IMR-90 (cell line): ENCODE measurements around the gene P3H1. TPM values are rescaled to one million over a fixed set of nuclear protein-coding genes. Genes with fewer than 3 reads are reported as not detected.

ENCODE experiments used
- ATAC-seq: fragments of 200-7000 bp; cut with Tn5 transposase; 2 replicates; pipeline ENCODE4 v1.9.1; 2020; ENCODE audit warnings: low read depth, mild to moderate bottlenecking, moderate library complexity
- BruUV-seq: library from RNA; stranded (reverse); fragments of 400-500 nt; replicated peaks from 2 replicates; lab custom pipeline; 2021; lab: Mats Ljungman, UMichigan
- CTCF ChIA-PET: fragments of 300-600 bp; formaldehyde crosslinking; extraction: SDS; loops from one replicate; lab custom pipeline; 2021; ENCODE audit warnings: antibody characterized with exemption; lab: Yijun Ruan, JAX
- POLR2A ChIA-PET: fragments of 300-600 bp; sonication (Branson Sonifier 250); formaldehyde crosslinking; loops from one replicate; lab custom pipeline; 2022; ENCODE audit warnings: antibody characterized with exemption; ENCODE audit not compliant: unreplicated experiment; lab: Charles Lee
- DNase-seq: peaks from one replicate; pipeline ENCODE4 v3.0.0; 2013
- H2AFZ ChIP-seq: replicated peaks from 2 replicates; pipeline ENCODE3; 2013; ENCODE audit warnings: low read length, mild to moderate bottlenecking; ENCODE audit not compliant: poor library complexity
- H2AK5ac ChIP-seq: 2 replicates; pipeline ENCODE4 v1.6.1; 2013; ENCODE audit warnings: low read depth, low read length, inconsistent platforms
- H2AK9ac ChIP-seq: replicated peaks from 2 replicates; pipeline ENCODE3; 2013; ENCODE audit warnings: mild to moderate bottlenecking, low read depth, low read length, moderate library complexity; ENCODE audit not compliant: poor library complexity
- H2BK120ac ChIP-seq: 2 replicates; pipeline ENCODE4 v1.6.1; 2013; ENCODE audit warnings: low read depth, low read length, inconsistent platforms
- H2BK15ac ChIP-seq: 3 replicates; pipeline ENCODE4 v1.6.1; 2013; ENCODE audit warnings: low read depth, low read length, inconsistent platforms
- H2BK20ac ChIP-seq: 2 replicates; pipeline ENCODE4 v1.6.1; 2013; ENCODE audit warnings: low read depth, mild to moderate bottlenecking, inconsistent platforms, low read length, moderate library complexity
- H2BK5ac ChIP-seq: 2 replicates; pipeline ENCODE4 v1.6.1; 2013; ENCODE audit warnings: mild to moderate bottlenecking, low read depth, low read length, inconsistent platforms; ENCODE audit not compliant: poor library complexity, severe bottlenecking
- H3K14ac ChIP-seq: replicated peaks from 2 replicates; pipeline ENCODE4 v1.6.1; 2013; ENCODE audit warnings: low read depth, low read length, inconsistent platforms
- H3K18ac ChIP-seq: 2 replicates; pipeline ENCODE4 v1.6.1; 2013; ENCODE audit warnings: low read depth, low read length, control low read depth
- H3K23ac ChIP-seq: 2 replicates; pipeline ENCODE4 v1.6.1; 2013; ENCODE audit warnings: low read depth, low read length, inconsistent platforms
- H3K27ac ChIP-seq: 2 replicates; pipeline ENCODE4 v1.5.1; 2013; ENCODE audit warnings: mild to moderate bottlenecking, control low read depth, low read length; ENCODE audit not compliant: insufficient read depth
- H3K27me3 ChIP-seq: 2 replicates; pipeline ENCODE4 v1.6.1; 2013; ENCODE audit warnings: low read length; ENCODE audit not compliant: control insufficient read depth, insufficient read depth
- H3K36me3 ChIP-seq: 2 replicates; pipeline ENCODE4 v1.6.1; 2013; ENCODE audit warnings: low read length, mixed read lengths; ENCODE audit not compliant: control insufficient read depth, insufficient read depth
- H3K4ac ChIP-seq: 2 replicates; pipeline ENCODE4 v1.6.1; 2013; ENCODE audit warnings: low read depth, low read length, inconsistent platforms
- H3K4me1 ChIP-seq: 2 replicates; pipeline ENCODE4 v1.6.1; 2013; ENCODE audit warnings: low read length, mixed read lengths; ENCODE audit not compliant: control insufficient read depth, insufficient read depth
- H3K4me2 ChIP-seq: 2 replicates; pipeline ENCODE4 v1.6.1; 2013; ENCODE audit warnings: low read depth, mild to moderate bottlenecking, control low read depth, low read length, moderate library complexity
- H3K4me3 ChIP-seq: 2 replicates; pipeline ENCODE4 v1.5.1; 2013; ENCODE audit warnings: low read depth, mild to moderate bottlenecking, control low read depth, low read length, moderate library complexity; ENCODE audit not compliant: insufficient read depth
- H3K56ac ChIP-seq: 2 replicates; pipeline ENCODE4 v1.6.1; 2013; ENCODE audit warnings: low read length, inconsistent platforms; ENCODE audit not compliant: insufficient read depth; ENCODE audit errors: extremely low read depth
- H3K79me1 ChIP-seq, 2 experiments: 2 replicates each; pipeline ENCODE4 v1.6.1; 2013; ENCODE audit warnings: low read length in 2 of 2, inconsistent platforms in 1 of 2, low read depth in 1 of 2
- H3K9ac ChIP-seq: 2 replicates; pipeline ENCODE4 v1.6.1; 2013; ENCODE audit warnings: low read depth, low read length, control low read depth
- H3K9me1 ChIP-seq: 2 replicates; pipeline ENCODE4 v1.6.1; 2013; ENCODE audit warnings: low read length, inconsistent platforms; ENCODE audit not compliant: insufficient read depth
- H3K9me3 ChIP-seq: 2 replicates; pipeline ENCODE4 v1.6.1; 2013; ENCODE audit warnings: low read length; ENCODE audit not compliant: control insufficient read depth, insufficient read depth
- H4K20me1 ChIP-seq: 2 replicates; pipeline ENCODE4 v1.6.1; 2013; ENCODE audit warnings: low read length, inconsistent platforms; ENCODE audit not compliant: insufficient read depth
- H4K5ac ChIP-seq: 2 replicates; pipeline ENCODE4 v1.6.1; 2013; ENCODE audit warnings: mild to moderate bottlenecking, low read depth, low read length, control low read depth
- H4K8ac ChIP-seq, 2 experiments: 2 replicates each; pipeline ENCODE4 v1.6.1; 2013; ENCODE audit warnings: low read depth in 2 of 2, low read length in 2 of 2, control low read depth in 1 of 2, inconsistent platforms in 1 of 2
- H4K91ac ChIP-seq: 2 replicates; pipeline ENCODE4 v1.6.1; 2013; ENCODE audit warnings: low read depth, low read length, inconsistent platforms; ENCODE audit not compliant: insufficient read depth
- BHLHE40 ChIP-seq: fragments of 150-350 bp; IDR thresholded peaks from 2 replicates; pipeline ENCODE4 v1.6.1; 2016; ENCODE audit warnings: mild to moderate bottlenecking, low read depth, low read length
- CEBPB ChIP-seq: IDR thresholded peaks from 2 replicates; pipeline ENCODE4 v1.6.1; 2012; ENCODE audit warnings: low read depth, low read length, improper control_type of control experiment
- FOS ChIP-seq: fragments of 150-350 bp; IDR thresholded peaks from 2 replicates; pipeline ENCODE4 v1.6.1; 2016; ENCODE audit warnings: low read depth, low read length
- MAZ ChIP-seq: IDR thresholded peaks from 2 replicates; pipeline ENCODE4 v1.6.1; 2012; ENCODE audit warnings: low read depth, mild to moderate bottlenecking, low read length, improper control_type of control experiment, moderate library complexity, borderline replicate concordance
- MXI1 ChIP-seq: IDR thresholded peaks from 2 replicates; pipeline ENCODE4 v1.6.1; 2012; ENCODE audit warnings: low read depth, mild to moderate bottlenecking, low read length, moderate library complexity, borderline replicate concordance
- NFE2L2 ChIP-seq: fragments of 150-350 bp; IDR thresholded peaks from 2 replicates; pipeline ENCODE4 v1.6.1; 2016; ENCODE audit warnings: low read depth, mild to moderate bottlenecking, low read length
- RCOR1 ChIP-seq: IDR thresholded peaks from 2 replicates; pipeline ENCODE4 v1.6.1; 2012; ENCODE audit warnings: mild to moderate bottlenecking, low read length, improper control_type of control experiment; ENCODE audit not compliant: insufficient replicate concordance
- RFX5 ChIP-seq: IDR thresholded peaks from 2 replicates; pipeline ENCODE4 v1.8.0; 2012; ENCODE audit warnings: low read depth, mild to moderate bottlenecking, low read length, moderate library complexity
- dilution Hi-C: fragments of 300-500 bp; cut with HindIII; formaldehyde crosslinking; loops from one replicate; pipeline ENCODE4 v1.14.3; 2018; ENCODE audit warnings: low sequenced_read_pairs; ENCODE audit not compliant: unreplicated experiment
- in situ Hi-C: fragments of 300-500 bp; cut with MboI; formaldehyde crosslinking; loops from 3 replicates; pipeline ENCODE4 v1.14.3; 2019; ENCODE audit warnings: low sequenced_read_pairs, inconsistent platforms, mixed read lengths
- intact Hi-C: fragments of 100-400 bp; cut with micrococcal nuclease; formaldehyde crosslinking; loops from 2 replicates; pipeline ENCODE4 v1.10.0; 2022
- polyA plus RNA-seq, 3 experiments: library from polyadenylated mRNA; depleted of rRNA; stranded (reverse); fragments of >200 nt; gene quantifications; 2 replicates each; pipeline ENCODE4 v1.2.3, GENCODE V29; 2012; ENCODE audit warnings: low replicate concordance in 1 of 3
- total RNA-seq: library from RNA; depleted of rRNA; stranded (reverse); fragments of >200 nt; gene quantifications from 2 replicates; pipeline ENCODE4 v1.2.3, GENCODE V29; 2012
- TF ChIP-seq, protein P1 (sequence below): conservative IDR thresholded peaks from 2 replicates; pipeline ENCODE4 v1.5.1; 2012; ENCODE audit warnings: mild to moderate bottlenecking, low read depth, low read length, improper control_type of control experiment
- TF ChIP-seq, protein P2 (sequence below): fragments of 150-350 bp; IDR thresholded peaks from 2 replicates; pipeline ENCODE4 v1.6.1; 2017; ENCODE audit warnings: mild to moderate bottlenecking, antibody characterized with exemption, low read length, low read depth

P3H1 gene
- total and polyA plus RNA-seq, 2 of the 4 experiments (the other 2 are of a cell fraction): 108 to 210 TPM

DNA sequence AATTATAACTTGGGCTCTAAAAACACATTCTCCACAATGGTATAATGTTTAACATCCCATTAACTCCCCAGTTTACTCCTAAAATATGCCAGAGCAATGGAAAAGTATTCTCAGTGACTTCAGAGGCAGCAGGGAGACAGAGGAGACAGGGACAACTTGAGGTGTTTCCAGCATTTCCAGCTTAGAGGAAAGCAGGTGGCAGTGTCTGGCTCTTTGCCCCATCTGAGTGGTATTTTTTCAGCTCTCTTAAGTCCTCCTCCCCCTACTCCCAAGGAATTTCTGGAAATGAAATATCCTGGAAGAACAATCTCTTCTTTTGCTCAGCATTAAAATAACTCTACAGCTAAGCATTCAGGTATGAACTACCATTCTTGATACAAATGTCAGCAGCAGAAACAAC is 39.3 kb upstream of the P3H1 start:
- Histone ChIP-seq H3K4me2 (no peak overlapping the region), H3K9me1 (0 out of 2 replicates have a peak, but pooled peaks cover 2% of the 10 kb centered on the region), H3K27me3 (no peaks in the 10 kb centered on the region), H4K91ac (no peak overlapping the region), H3K27ac (no peak overlapping the region), H3K14ac (no peak overlapping the region), H2AFZ (no peak overlapping the region), H4K5ac (no peak overlapping the region), H3K79me1 (peaks cover 0 to 1% of the 10 kb centered on the region in 2 experiments; a peak in 1 of 4 replicates), H4K20me1 (no peaks in the 10 kb centered on the region), H2BK120ac (no peak overlapping the region), H2BK15ac (no peak overlapping the region), H3K4me3 (no peak overlapping the region), H3K9ac (no peak overlapping the region), H2BK5ac (no peak overlapping the region), H4K8ac (no peak overlapping the region), H3K23ac (no peak overlapping the region), H3K4ac (no peak overlapping the region), H3K4me1 (peaks cover 7% of the 10 kb centered on the region), H2AK9ac (no peak overlapping the region), H3K9me3 (no peaks in the 10 kb centered on the region), H3K56ac (no peak overlapping the region), H2AK5ac (no peak overlapping the region), H3K18ac (no peak overlapping the region), H3K36me3 (peaks cover 3% of the 10 kb centered on the region), H2BK20ac (no peak overlapping the region)
- in situ Hi-C loops: no loop called here
- ChIA-PET POLR2A (interaction anchor here (0.6 kb wide), 1 partner anchor 9 kb away, joined by 4 read pairs; no protein-coding TSS in a partner anchor), CTCF (interaction anchor here (0.5 to 1.2 kb wide), 2 partner anchors 15 to 44 kb away, joined by 3 to 6 read pairs; no protein-coding TSS in a partner anchor)
- dilution Hi-C loops: no loop called here
- intact Hi-C loops: no loop called here
- no peak for TF ChIP-seq RFX5
- no peak for TF ChIP-seq RCOR1
- TF ChIP-seq CEBPB: no peak
- no peak for TF ChIP-seq MAZ
- TF ChIP-seq NFE2L2: no peak
- TF ChIP-seq, protein P1, sequence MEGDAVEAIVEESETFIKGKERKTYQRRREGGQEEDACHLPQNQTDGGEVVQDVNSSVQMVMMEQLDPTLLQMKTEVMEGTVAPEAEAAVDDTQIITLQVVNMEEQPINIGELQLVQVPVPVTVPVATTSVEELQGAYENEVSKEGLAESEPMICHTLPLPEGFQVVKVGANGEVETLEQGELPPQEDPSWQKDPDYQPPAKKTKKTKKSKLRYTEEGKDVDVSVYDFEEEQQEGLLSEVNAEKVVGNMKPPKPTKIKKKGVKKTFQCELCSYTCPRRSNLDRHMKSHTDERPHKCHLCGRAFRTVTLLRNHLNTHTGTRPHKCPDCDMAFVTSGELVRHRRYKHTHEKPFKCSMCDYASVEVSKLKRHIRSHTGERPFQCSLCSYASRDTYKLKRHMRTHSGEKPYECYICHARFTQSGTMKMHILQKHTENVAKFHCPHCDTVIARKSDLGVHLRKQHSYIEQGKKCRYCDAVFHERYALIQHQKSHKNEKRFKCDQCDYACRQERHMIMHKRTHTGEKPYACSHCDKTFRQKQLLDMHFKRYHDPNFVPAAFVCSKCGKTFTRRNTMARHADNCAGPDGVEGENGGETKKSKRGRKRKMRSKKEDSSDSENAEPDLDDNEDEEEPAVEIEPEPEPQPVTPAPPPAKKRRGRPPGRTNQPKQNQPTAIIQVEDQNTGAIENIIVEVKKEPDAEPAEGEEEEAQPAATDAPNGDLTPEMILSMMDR: no peak
- no peak for TF ChIP-seq FOS
- TF ChIP-seq, protein P2, sequence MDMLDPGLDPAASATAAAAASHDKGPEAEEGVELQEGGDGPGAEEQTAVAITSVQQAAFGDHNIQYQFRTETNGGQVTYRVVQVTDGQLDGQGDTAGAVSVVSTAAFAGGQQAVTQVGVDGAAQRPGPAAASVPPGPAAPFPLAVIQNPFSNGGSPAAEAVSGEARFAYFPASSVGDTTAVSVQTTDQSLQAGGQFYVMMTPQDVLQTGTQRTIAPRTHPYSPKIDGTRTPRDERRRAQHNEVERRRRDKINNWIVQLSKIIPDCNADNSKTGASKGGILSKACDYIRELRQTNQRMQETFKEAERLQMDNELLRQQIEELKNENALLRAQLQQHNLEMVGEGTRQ: no peak
- no peak for TF ChIP-seq BHLHE40
- TF ChIP-seq MXI1: no peak
- DNase-seq: no peak
- no peak; the same call in 1 of the 2 replicates for ATAC-seq
- no TSS peak for BruUV-seq
